PC-3 (cell line): Measurements from ENCODE around the gene THOC1. TPM values are rescaled to one million over a fixed set of nuclear protein-coding genes. Genes with fewer than 3 reads are reported as not detected.

Source experiments
- ATAC-seq: fragments of 200-7000 bp; cut with Tn5 transposase; 2 replicates; pipeline ENCODE4 v1.9.1; 2020; ENCODE audit warnings: mild to moderate bottlenecking, moderate library complexity
- BruUV-seq: library from RNA; stranded (reverse); fragments of 400-500 nt; replicated peaks from 2 replicates; lab custom pipeline; 2021; lab: Mats Ljungman, UMichigan
- CTCF ChIA-PET: fragments of 300-600 bp; sonication (Branson Sonifier 250); formaldehyde crosslinking; loops from one replicate; lab custom pipeline; 2022; ENCODE audit warnings: antibody characterized with exemption; lab: Charles Lee
- POLR2A ChIA-PET: fragments of 300-600 bp; sonication (Branson Sonifier 250); formaldehyde crosslinking; loops from one replicate; lab custom pipeline; 2022; ENCODE audit warnings: antibody characterized with exemption; ENCODE audit not compliant: unreplicated experiment; lab: Charles Lee
- DNase-seq: peaks from one replicate; pipeline ENCODE4 v3.0.0-alpha.2; 2015
- H2AFZ ChIP-seq: fragments of 300-600 bp; sonication (generic); 2 replicates; pipeline ENCODE4 v1.6.0; 2016; ENCODE audit warnings: antibody characterized with exemption, low read length
- H3F3A ChIP-seq: fragments of 300-600 bp; sonication (generic); one replicate; pipeline ENCODE4 v1.6.0; 2017; ENCODE audit warnings: antibody characterized with exemption, low read length, control low read depth, mild to moderate bottlenecking; ENCODE audit not compliant: unreplicated experiment
- H3K27ac ChIP-seq: fragments of 300-600 bp; sonication (generic); 2 replicates; pipeline ENCODE4 v1.5.1; 2016; ENCODE audit warnings: mild to moderate bottlenecking, low read length
- H3K27me3 ChIP-seq: fragments of 300-600 bp; sonication (generic); 2 replicates; pipeline ENCODE4 v1.6.1; 2016; ENCODE audit warnings: low read length, mixed read lengths
- H3K36me3 ChIP-seq: fragments of 300-600 bp; sonication (generic); 2 replicates; pipeline ENCODE4 v1.6.1; 2016; ENCODE audit warnings: low read depth, mixed run types, low read length, mixed read lengths
- H3K4me1 ChIP-seq: fragments of 300-600 bp; sonication (generic); 2 replicates; pipeline ENCODE4 v1.5.1; 2016; ENCODE audit warnings: low read length; ENCODE audit not compliant: insufficient read depth
- H3K4me2 ChIP-seq: fragments of 300-600 bp; sonication (generic); 2 replicates; pipeline ENCODE4 v1.6.0; 2016; ENCODE audit warnings: low read length
- H3K4me3 ChIP-seq: fragments of 300-600 bp; sonication (generic); 2 replicates; pipeline ENCODE4 v1.5.1; 2016; ENCODE audit warnings: mild to moderate bottlenecking, low read length, mixed read lengths
- H3K79me2 ChIP-seq: fragments of 300-600 bp; sonication (generic); 2 replicates; pipeline ENCODE4 v1.6.1; 2017; ENCODE audit warnings: low read length, mixed read lengths
- H3K9ac ChIP-seq: fragments of 300-600 bp; sonication (generic); 2 replicates; pipeline ENCODE4 v1.6.0; 2016; ENCODE audit warnings: mild to moderate bottlenecking, low read length
- H3K9me2 ChIP-seq: fragments of 300-600 bp; sonication (generic); replicated peaks from 2 replicates; pipeline ENCODE4 v1.6.1; 2016; ENCODE audit warnings: mixed run types, low read length, mixed read lengths
- H3K9me3 ChIP-seq: fragments of 300-600 bp; sonication (generic); 2 replicates; pipeline ENCODE4 v1.6.1; 2016; ENCODE audit warnings: low read length, mixed read lengths
- H4K20me1 ChIP-seq: fragments of 300-600 bp; sonication (generic); 2 replicates; pipeline ENCODE4 v1.6.1; 2016; ENCODE audit warnings: low read length, mixed read lengths
- CTCF ChIP-seq: fragments of 300-600 bp; sonication (generic); conservative IDR thresholded peaks from 2 replicates; pipeline ENCODE4 v1.5.1; 2017; ENCODE audit warnings: antibody characterized with exemption, low read depth, mild to moderate bottlenecking, low read length
- EZH2 ChIP-seq: fragments of 300-600 bp; sonication (generic); IDR thresholded peaks from one replicate; pipeline ENCODE4 v1.6.1; 2017; ENCODE audit warnings: antibody characterized with exemption, mild to moderate bottlenecking, low read length; ENCODE audit not compliant: unreplicated experiment
- EZH2phosphoT487 ChIP-seq: fragments of 300-600 bp; sonication (generic); IDR thresholded peaks from 2 replicates; pipeline ENCODE4 v1.6.1; 2018; ENCODE audit warnings: mild to moderate bottlenecking, antibody characterized with exemption, low read length, borderline replicate concordance
- intact Hi-C: fragments of 100-400 bp; cut with micrococcal nuclease; formaldehyde crosslinking; loops from 2 replicates; pipeline ENCODE4 v1.9.0; 2023
- total RNA-seq: library from RNA; depleted of rRNA; stranded (reverse); fragments of >200 nt; gene quantifications from 2 replicates; pipeline ENCODE4 v1.2.3, GENCODE V29; 2014

Gene THOC1
- total RNA-seq, 1 experiment from 2014 or later, result 43.5 TPM

GRCh38 chr18:305003-305501, 37.2 kb upstream of the THOC1 start:
- intact Hi-C loops, result no loop called here
- H3K27me3 ChIP-seq, result peaks cover 83% of the 10 kb centered on the region
- ChIA-PET CTCF (no interaction called here), POLR2A (no interaction called here)
- no peaks in the 10 kb centered on the region for H3K9me2 ChIP-seq
- H3K27ac ChIP-seq, result no peak overlapping the region
- H3K4me3 ChIP-seq, result no peak overlapping the region
- DNase-seq (peak; percentile 31), ATAC-seq (peak; percentile 69; the same call in 1 of the 2 replicates)
- no peak overlapping the region for H3K9ac ChIP-seq
- H3K79me2 ChIP-seq, result no peaks in the 10 kb centered on the region
- no peaks in the 10 kb centered on the region for H3K4me1 ChIP-seq
- no peak overlapping the region for H2AFZ ChIP-seq
- BruUV-seq, result no TSS peak
- TF ChIP-seq EZH2, result no peak
- TF ChIP-seq CTCF, result no peak
- TF ChIP-seq EZH2phosphoT487, result no peak
- H3F3A ChIP-seq, result no peaks in the 10 kb centered on the region
- no peaks in the 10 kb centered on the region for H3K9me3 ChIP-seq
- no peak overlapping the region for H3K4me2 ChIP-seq
- H3K36me3 ChIP-seq, result no peaks in the 10 kb centered on the region
- H4K20me1 ChIP-seq, result no peaks in the 10 kb centered on the region

- peaks cover 82% of the 10 kb centered on the region for H3K27me3 ChIP-seq
- no peaks in the 10 kb centered on the region for H3F3A ChIP-seq
- H3K9ac ChIP-seq, result no peak overlapping the region
- no peaks in the 10 kb centered on the region for H3K79me2 ChIP-seq
- H3K36me3 ChIP-seq, result no peaks in the 10 kb centered on the region
- no peaks in the 10 kb centered on the region for H4K20me1 ChIP-seq
- H3K4me1 ChIP-seq, result no peaks in the 10 kb centered on the region
- H3K27ac ChIP-seq, result no peak overlapping the region
- no peak overlapping the region for H3K4me3 ChIP-seq
- H3K9me3 ChIP-seq, result no peaks in the 10 kb centered on the region
- no TSS peak for BruUV-seq
- H2AFZ ChIP-seq, result no peak overlapping the region
- DNase-seq, result no peak
- intact Hi-C loops, result no loop called here
- H3K4me2 ChIP-seq, result no peak overlapping the region
- ATAC-seq, result no peak
- CTCF ChIA-PET, result no interaction called here
- H3K9me2 ChIP-seq, result no peaks in the 10 kb centered on the region
- TF ChIP-seq EZH2phosphoT487, result no peak
- TF ChIP-seq CTCF, result no peak
- TF ChIP-seq EZH2, result no peak
- POLR2A ChIA-PET, result no interaction called here
Observed at GRCh38 chr18:303607-304006, 35.8 kb upstream of the THOC1 start.

GRCh38 chr18:303011-303410, 35.2 kb upstream of the THOC1 start:
- Histone ChIP-seq H3K4me1 (no peaks in the 10 kb centered on the region), H3K36me3 (no peaks in the 10 kb centered on the region), H3K27me3 (peaks cover 82% of the 10 kb centered on the region), H3K9me3 (no peaks in the 10 kb centered on the region), H3K4me2 (no peak overlapping the region), H3K79me2 (no peaks in the 10 kb centered on the region), H3F3A (no peaks in the 10 kb centered on the region), H3K9me2 (no peaks in the 10 kb centered on the region), H3K9ac (no peak overlapping the region), H4K20me1 (no peaks in the 10 kb centered on the region), H2AFZ (no peak overlapping the region), H3K4me3 (no peak overlapping the region), H3K27ac (no peak overlapping the region)
- CTCF ChIA-PET, result no interaction called here
- intact Hi-C loops, result no loop called here
- TF ChIP-seq EZH2phosphoT487, result no peak
- no peak for TF ChIP-seq CTCF
- TF ChIP-seq EZH2, result no peak
- no TSS peak for BruUV-seq
- ATAC-seq (no peak), DNase-seq (no peak)
- POLR2A ChIA-PET, result no interaction called here
